Stimulated activated CD8-positive, alpha-beta memory T cell treated with anti-CD3 and anti-CD28 coated beads, Interleukin-12 subunit alpha, Interleukin-12 subunit beta, amount 100 ng/mL, for 24 hours (primary cell): ENCODE data around the gene EFCAB8.
"Not testable (repeated sequence)": the region's sequence is repeated elsewhere in the genome, so short reads cannot be mapped to it uniquely, and the experiment has no call there.

Experiments
- DNase-seq: peaks from one replicate; pipeline ENCODE4 v3.0.0-alpha.2; 2020; ENCODE audit errors: extremely low read depth

The EFCAB8 gene

DNA sequence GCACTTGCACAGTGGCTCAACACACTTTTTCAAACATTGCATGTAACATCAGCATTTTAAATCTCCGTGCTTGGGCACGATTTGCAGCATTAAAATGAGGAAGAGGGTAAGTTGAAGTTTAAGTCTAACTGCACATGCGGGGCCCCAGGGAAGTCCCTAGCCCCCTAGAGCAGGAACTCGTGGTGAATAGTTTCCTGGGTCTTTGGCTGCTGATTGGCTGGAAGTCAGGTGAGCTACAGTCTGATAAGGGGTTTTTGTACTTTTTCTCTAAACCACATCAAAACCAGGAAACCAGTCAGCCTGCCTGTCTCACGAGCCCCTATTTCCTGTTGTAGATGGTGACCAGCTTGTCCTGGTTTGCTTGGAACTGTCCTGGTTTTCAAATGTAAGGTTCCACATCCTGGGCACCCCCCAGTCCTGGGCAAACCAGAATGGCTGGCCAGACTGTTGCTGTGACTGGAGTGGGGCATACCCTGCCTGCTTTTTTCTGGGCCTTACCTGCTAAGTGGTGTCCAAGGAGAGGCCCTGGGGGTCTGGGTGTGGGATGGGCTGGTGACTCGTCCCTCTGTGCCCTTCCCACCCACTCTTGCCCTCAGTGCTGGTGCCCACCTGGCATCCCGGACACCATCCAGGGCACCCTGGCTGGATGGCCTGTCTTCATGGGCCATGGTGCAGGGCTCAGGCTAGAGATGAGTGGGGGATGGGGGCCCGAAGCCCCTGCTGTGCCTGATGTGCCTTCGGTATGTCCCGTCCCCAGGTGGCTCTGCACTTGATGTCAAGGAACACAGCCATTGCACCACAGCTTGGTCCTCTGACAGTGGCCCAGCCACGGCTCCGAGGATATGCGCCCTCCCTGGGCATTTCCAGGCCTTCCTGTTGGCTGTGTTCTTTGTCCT, 113.7 kb downstream of the EFCAB8 start:
- peak; percentile 69 for DNase-seq

DNA sequence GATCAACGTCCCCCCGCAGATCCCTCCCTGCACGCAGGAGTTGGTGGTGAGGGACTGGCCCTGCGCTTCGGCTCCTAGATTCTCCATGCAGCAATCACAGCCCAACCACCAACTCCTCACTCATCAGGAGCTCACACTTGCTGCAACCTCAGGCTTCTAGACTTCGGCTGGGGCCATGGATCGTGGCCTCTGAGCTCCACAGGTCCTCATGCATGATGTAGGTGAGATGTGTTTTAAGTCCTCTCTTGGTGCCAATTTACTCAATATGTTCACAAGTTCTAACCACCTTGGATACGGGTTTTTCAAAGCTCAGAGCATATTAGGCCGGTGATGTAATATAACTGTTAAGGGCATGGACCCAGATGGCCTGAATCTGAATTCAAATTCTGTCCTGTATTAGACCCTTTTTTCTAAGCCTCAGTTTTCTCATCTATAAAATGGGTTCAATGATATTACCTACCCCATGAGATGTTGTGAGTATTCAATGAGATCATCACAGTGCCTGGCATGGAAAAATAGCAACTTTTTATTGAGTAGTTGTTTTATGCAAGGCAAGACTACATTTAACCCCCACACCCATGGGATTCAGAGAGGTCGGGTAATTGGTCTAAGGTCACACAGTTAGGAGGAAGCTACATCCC, 114.5 kb downstream of the EFCAB8 start:
- DNase-seq, result no peak

DNA sequence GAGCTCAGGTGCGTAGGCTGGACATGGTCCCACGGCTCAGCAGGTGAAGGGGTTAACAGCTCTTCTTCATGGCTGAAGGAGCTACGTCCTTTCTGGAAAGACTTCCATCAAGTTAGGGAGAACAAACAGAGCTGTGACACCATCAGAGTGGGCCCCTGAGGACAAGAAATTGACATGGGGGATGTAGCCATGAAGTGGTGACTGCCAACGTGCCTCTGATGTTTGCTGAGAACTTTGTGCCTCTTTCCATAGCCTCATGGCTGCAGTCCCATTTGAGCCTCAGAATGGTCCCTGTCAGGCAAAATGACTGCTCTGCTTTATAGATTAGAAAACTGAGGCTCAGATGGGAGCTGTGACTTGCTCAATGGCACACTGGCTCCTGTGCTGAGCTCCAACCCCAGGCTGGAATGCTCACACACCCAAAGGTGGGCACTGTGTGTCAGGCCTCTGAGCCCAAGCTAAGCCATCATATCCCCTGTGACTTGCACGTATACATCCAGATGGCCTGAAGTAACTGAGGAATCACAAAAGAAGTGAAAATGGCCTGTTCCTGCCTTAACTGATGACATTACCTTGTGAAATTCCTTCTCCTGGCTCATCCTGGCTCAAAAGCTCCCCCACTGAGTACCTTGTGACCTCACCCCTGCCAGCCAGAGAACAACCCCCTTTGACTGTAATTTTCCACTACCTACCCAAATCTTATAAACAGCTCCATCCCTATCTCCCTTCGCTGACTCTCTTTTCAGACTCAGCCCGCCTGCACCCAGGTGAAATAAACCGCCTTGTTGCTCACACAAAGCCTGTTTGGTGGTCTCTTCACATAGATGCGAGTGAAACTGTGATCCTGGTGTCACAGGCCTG, 115.7 kb downstream of the EFCAB8 start:
- not testable (repeated sequence) for DNase-seq

DNA sequence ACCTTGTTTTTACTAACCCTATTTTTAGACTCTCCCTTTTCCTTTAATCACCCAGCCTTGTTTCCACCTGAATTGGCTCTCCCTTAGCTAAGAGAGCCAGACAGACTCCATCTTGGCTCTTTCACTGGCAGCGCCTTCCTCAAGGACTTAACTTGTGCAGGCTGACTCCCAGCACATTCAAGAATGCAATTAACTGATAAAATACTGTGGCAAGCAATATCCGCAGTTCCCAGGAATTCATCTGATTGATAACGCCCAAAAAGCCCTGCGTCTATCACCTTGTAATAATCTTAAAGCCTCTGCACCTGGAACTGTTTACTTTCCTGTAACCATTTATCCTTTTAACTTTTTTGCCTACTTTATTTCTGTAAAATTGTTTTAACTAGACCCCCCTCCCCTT, 116.4 kb downstream of the EFCAB8 start:
- not testable (repeated sequence) for DNase-seq

DNA sequence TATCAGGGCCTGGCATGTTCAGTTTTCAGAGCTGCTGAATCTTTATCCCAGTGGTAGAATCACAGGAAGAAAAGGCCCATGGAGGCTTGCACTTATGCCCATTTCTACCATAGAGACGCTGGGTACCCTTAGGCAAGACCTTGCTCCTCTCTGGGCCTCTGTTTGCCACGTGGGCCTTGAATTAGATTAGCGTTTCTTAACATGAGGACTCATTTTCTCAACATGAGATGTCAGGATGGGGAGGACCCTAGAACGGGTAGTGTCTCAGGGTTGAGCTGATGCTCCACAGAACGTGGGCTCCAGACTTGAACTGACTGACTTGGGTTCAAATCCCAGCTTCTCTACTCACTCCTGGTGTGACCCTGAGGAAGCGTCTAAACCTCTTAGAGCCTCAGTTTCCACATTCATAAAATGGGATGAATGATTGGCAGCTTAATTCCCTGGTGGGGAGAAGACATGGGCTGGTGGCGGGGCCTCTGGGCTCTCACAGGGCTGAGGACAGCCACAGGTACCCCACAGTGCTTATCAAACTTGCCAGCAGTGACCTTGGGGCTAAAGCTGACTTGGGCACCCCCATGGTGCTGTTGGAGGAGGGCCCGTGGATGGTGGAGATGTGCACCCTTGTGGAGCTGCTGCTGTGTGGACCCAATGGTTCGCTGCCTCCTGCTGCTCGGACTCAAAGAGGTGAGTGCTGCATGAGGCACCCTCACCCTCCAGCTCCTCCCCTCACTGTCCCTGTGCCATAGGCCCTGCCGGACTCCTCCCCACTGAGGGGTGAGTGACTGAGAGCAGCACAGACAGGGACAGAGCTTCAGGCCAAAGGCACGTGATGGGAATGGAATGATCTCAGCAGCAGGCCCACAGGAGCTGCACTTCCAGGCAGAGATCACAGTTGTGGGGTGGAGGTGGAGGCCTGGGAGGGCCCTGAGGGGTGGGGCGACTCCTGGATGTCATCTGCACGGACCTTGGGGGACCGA, 117.3 kb downstream of the EFCAB8 start:
- no peak for DNase-seq

DNA sequence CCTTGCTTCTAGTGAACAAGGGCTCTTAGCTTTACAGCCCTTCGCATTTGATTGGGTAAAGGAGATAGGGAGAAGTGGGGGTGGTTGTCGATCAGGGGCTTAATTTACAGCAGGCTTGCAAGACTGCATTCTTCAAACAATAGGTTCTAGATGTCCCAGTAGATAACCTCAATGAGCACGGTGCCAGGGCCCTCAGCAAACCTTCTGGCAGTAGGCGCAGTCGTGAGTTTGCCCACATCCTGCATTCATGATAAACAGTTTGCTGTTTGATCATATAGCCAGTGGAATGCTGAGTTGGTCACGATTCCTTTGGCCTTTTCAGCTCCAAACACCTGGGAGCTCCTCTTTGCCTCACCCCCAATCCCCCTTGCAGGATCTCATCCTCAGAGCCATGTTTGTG, 118.0 kb downstream of the EFCAB8 start:
- no peak for DNase-seq

DNA sequence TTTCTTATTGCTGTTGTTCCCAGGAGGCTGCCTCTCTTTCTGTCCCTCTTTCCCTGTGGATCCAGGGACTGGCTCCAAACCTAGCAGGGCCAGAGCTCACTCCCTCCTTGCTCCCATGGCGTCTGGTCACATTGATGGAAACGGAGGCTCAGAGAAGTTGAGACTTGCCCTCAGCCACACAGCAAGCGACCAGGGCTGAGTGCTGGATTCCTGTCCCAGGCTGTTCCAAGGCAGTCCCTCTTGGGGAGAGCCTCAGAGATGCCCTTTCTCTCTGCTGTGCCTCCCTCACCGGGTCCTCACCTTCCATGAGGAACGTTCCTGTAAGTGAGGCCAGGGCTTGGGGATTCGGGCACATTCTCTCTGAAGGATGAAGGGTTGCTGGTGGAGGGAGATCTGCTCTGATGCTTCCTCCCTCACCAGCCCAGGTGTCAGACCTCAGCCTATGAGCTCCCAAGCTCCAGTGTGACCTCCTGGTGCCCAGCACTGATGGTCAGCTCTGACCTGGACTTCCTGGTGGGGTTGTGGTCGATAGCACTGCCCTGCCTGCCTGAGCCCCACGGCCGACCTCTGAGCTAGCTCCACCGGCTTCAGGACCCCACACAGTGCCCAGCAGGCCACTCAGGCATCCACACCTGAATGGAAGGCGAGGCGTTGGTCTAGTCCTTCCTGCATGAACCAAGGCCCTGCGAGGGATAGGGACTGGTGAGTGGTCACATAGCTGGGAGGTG, 118.7 kb downstream of the EFCAB8 start:
- no peak for DNase-seq

DNA sequence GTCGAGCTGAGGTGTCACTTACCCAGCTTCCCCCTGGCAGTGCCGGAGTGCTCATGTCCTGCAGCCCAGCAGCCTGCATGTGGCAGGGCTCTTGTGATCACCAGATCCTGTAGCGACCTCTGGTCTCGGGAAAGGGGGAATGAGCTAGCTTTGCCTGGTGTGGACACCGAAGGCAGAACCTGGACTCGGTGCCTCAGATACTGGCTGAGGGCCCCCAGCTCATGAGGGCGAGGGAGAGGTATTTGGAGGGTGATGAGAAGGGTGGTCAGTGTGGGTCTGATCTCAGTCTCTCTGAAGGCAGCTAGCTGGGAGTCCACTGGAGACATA, 119.2 kb downstream of the EFCAB8 start:
- DNase-seq, result no peak

DNA sequence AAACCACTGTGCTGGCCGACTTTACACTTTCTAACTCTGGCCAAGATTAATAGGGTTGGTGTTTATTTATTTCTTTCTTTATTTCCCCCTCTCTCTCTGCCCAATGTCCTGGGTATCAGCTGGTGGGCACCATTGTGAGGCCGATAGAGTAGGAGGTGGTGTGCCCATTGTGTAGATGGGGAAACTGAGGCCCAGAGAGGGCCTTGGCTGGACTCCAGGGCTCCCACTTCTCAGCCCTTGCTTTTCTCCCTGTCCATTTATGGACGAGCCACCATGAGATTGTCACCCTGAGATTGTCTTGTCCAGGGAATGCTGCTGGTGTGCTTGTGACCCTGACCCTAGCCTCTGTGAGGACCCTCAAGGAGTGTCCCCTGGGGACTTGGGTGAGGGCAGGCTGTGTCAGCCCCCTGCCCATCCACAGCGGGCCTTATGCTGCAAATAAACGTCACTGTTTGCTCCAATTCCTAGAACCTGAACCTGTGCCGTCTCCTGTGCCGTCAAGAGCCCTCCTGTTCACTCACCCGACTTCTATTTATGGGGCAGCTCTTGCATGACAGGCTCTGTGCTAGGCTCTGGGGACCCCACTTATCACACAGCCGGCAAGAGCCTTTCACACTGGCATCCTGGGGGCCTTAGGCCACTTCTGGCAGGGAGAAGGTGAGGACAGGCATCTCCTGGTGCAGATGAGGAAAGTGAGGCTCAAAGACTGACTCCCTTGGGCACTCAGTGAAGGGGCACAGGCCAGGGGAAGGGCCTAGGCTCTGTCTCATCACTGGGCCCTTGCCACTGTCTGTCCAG, 120.7 kb downstream of the EFCAB8 start:
- no peak for DNase-seq

DNA sequence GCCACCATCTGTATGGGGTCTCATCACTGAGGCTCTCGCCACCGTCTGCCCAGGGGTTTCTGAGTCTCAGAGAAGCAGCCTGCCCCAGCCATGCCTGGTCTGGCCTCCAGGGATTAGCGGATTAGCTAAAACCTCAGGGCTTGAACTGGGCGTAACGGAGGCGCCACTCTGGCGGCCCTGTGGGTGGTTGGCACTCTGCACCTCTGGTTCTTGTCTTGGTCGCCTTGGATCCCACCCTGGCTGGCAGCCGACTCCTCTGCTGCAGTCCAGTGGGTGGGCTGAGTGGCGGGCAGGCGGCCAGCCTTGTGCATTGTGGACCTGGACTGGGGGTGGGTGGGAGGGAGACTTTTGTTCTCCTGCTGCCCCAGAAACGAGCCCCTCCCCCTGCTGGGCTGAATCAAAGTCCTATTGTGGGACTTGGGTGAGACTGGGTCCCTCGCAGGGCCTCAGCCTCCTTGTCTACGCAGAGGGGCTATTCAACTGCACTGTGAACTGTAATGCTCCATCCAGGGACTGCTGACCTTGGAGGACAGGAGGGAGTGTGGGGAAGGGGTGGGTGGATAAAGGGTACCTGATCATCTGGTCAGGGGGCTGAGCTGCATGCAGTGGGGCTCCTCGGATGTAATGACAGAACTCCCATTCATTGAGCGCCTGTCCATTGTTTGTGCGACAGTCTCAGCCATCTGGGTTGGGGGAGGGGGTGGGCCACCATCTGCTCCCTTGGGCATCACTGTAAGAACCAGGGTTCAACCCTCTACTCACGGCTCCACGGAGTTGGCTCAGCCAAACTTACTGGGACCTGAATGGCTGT, 121.6 kb downstream of the EFCAB8 start:
- no peak for DNase-seq

DNA sequence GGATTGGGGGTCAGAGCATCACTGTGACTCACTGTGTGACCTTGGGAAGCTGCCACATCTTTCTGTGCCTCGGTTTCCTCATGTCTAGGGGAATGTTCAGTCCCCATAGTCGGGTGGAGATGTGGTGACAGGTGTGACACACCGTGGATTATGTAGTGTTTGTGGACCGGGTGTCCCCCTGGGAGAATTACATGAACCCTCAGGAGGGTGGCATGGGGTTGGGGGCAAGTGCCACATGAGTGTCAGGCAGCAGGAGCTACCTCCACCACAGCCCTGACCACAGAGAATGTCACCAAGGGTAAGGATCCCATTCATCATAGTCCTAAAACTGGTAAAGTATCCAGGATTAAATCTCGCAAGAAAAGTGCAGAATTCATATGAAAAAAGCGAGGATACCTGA, 122.3 kb downstream of the EFCAB8 start:
- no peak for DNase-seq

DNA sequence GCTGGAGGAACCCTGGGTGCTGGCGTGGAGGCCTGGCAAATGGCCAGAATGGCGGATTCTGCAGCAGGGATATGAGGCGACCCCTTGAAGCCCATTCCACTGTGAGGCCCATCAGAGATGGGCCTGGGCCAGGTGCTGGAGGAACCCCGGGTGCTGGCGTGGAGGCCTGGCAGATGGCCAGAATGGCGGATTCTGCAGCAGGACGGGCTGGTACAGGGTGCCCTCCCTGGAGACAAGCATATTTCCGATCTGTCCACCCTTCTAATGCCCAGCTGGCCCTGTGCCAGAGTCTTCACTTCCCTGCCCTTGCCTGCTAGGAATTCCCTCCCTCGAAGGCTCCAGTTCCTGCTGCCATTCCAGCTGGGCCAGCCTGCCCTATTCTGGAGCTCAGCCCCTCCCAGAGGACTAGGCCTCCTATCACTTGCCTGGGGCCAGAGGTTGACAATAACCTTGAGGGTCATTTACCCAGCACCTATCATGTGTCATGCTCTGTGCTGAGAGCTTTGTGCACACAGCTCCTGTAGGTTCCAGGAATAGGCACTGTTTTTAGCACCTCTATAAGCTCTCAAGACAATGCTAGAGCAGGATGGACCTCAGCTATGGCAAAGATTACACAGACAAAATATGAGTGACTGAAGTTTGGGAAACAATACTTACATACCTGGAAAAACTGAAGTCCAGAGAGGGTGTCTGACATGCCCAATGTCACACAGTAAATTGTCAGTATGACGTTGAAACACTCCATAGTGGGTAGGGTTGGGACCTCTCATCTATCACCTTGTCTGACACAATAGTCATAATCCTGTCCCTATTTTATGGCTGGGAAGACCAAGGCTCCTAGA, 124.1 kb downstream of the EFCAB8 start:
- DNase-seq, result no peak

DNA sequence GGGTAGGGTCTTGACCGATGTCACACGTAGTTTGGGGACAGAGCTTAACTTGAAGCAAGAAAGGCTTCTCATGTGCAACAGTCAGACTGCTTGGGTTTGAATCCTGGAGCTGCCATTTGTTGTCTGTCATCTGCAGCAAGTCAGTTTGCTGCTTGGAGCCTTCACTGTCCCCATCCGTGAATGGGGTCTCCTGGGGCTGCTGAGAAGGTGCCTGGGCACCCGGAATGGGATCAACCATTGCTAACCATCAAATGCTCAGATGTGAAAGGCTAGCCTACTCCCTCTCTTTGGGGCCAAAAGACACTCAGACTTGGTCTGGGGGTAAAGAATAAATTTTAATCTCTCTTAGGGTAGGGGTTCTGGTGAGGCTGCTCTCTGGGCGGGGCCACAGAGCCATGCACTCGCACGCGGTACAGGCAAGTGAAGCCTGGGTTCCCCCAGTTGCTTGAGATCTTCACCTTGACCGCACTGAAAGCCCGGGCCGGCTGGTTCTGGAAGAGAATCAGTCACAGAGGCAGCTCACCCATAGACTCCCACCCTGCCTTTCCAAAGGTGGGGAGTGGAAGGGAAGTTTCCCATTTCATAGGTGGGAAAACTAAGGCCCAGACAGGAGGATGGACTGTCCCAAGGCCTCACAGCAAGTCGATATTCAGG, 124.9 kb downstream of the EFCAB8 start:
- no peak for DNase-seq

DNA sequence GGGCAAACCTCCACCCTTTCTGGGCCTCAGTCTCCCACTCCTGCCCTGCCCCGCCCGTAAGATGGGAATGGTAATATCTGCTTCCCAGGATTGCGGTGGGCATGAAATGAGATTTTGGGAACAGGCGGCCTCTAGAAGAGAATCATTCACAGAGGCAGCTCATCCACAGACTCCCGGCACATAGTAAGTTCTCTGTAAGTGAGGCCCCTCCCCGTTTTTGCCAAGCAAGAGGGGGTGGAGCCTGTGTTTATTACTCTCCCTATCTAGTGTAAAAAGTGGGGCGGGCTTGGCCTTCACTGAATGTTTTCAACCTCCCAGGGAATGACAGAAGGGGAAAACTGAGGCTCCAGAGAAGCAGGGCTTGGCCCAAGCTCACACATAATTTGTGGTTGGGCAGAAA, 125.5 kb downstream of the EFCAB8 start:
- DNase-seq, result no peak

DNA sequence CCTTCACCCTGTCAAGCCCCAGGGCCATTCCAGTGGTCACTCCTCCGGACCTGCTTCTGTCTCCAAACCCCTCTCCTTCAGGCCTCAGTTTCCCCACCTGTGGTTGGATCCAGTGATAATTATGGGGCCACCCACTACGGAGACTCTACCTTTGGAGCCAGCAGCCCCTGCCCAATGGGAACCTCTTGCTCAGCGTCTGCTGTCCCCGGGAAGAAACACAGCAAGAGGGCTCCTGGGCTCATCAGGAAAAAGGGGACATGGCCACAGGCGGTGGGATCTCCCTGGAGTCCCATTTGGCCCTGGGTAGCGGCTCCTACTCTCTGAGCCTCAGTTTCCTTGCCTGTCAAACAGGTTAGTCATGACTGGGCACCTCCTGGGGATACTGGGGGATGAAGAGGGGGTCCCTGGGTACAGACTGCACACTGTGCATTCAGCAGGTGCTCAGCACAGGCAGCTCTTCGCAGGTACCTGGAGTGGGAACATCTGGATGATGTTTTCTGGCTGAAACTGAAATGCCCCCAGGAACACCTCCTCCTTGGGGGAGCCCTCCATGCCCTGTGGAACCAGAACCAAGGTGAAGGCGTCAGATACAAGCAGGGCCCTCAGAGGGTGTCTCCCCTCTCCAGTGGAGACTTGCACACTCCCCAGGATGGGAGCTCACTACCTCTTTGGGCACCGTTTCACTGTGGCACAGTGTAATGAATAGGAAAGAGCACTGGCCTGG, 126.1 kb downstream of the EFCAB8 start:
- DNase-seq, result no peak

DNA sequence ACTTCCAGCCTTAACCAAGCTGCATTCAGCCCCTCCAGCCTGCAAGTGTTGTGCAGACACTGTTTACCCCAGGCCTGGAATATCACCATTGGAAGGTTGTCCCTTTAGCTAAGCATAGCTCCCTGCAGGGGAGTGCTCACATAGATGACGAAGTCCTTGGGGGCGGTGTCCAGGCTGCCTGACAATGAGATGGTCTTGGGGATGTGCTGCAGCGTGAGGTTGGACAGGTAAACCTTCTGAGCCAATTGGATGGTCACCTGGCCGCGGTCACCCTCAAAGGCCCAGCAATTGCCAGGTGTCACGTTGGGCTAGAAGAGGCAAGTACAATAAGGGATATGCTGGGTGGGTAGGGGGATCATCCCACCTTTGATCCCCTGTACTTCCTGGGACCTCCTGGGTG, 126.9 kb downstream of the EFCAB8 start:
- no peak for DNase-seq
